Right hindlimb (tissue), 1 donor: ENCODE data around the gene GUCY2C.

Source experiments
- DNase-seq: peaks from one replicate; pipeline ENCODE4 v3.0.0-alpha.2; 2018

Gene GUCY2C

DNA sequence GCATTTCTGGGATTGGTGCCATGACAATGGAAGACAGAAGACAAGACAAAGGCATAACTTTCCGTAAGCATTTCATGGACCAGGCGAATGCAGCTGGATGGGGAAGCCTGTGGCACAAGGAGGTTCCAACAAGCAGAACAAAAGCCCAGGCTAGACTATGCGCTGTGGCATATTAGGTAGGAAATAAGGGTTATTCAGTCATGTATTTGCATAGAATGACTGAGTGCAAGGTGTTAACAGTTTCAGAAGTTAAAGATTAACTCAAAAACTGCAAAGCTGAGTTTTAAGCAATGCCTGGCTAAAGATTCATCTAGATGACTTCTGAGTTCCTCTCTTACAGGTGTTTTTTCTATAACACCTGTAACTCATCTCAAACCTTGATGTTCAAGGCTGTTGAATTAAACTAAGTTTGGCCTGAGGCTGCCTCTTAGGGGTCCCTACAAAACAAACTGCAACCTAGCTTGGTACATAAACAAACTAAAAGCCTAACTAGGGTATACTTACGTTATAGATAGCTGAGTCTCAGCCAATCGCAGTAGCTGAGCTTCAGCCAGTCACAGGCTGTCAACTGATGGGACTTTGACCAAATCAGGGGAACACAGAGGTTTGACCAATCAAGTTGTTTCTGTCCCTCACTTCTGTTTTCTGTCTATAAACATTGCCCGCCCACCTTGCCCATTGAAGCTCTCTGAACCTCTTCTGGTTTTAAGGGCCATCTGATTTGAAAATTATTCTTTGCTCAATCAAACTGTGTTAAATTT, 76.5 kb downstream of the GUCY2C start:
- DNase-seq = no peak

DNA sequence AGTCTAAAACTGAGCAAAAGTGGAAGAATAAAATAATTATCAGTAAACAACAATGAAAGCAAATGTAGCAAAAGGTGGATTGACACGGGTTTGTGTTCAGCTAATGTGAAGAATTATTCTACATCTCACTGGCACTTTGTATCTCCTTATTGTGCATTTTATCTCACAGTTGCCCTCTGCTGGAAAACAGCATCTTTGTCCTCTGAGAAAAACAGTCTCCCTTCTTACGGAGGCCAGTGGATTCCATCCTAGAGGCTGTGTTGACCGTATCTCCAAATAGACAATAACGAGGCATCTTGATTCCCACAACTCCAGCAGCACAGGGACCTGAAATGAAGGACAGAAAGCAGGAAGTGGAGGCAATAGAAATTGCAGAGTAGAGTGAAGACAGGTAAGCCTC, 77.4 kb downstream of the GUCY2C start:
- DNase-seq = no peak

DNA sequence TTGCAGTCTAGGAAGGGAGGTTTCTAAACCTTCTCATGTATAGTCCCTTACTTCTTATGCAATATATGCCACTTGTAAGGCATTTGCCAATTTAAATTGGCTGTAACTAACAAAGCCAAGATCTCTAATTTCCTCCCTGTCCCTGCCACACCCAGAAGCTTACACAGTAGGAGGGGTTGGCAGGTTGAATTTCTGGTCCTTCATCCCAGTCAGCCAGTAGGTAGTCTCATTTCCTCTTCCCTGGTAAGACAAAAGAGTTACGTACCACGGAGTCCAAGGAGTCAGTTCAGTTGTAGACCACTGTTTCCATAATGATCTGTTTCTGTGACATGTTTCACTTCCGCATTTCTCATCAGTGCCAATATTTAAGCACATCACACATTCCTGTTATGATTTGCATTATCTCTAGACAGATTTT, 81.7 kb downstream of the GUCY2C start:
- DNase-seq = no peak

DNA sequence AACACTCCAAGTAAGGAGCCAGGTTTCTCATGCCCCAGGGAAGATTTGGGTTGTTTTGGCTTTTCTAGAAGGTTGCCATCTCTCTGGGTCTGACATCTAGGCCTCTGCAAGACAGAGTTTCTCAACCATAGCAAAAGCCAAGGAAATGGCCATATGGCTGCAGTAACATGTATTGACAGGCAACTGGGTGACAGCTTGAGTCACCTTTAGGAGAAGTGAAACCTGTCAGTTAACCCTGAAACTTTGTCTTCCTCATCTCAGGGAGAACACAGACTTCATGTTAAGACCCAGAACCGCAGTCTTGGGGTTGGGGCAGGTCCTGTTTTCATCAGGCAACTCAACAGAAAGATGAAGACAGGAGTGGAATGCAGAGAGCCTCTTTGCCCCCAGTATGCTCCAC, 82.7 kb downstream of the GUCY2C start:
- no peak for DNase-seq

DNA sequence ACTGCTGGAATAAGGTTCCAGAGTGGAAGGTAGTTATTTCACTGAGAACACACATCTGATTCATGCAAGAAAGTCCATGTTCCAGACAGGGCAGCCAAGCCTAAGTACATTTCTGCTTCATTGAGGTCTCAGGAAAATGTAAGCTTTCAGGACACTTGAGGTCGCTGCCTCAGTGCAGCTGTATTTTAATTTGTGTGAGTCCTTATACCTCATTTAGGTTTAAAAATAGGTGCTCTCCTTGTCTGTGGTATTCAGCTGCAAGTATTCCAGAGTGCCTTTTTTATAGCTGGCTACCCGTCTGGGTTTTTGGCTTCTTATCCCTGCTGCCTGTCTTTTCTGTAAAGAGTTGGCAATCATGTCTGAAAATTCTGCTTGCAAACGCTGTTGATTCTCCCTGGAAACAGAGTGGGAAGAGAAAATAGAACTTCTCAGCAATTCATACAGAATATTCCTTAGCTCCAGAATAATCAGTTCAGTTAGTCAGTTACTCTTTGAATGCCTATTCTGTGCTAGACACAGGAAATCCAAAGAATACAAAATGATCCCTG, 83.4 kb downstream of the GUCY2C start:
- no peak for DNase-seq

DNA sequence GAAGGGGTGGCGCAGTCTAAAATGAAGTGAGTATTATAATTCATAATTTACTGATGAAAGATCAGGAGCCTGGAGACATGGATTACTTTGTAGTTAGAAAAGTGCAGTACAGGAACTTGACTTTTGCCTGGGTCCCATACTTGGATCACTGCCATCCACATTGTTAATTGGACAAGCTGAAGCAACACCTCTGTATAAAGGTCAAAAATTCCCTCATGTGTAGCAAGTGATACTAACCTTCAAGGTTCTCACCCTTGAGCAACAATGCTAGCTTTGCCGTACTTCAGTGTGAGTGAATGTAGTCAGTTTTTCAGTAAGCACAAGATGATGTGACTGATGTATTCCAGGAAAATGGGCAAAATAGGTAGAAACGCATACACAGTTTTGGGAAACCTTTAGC, 84.1 kb downstream of the GUCY2C start:
- DNase-seq = no peak

DNA sequence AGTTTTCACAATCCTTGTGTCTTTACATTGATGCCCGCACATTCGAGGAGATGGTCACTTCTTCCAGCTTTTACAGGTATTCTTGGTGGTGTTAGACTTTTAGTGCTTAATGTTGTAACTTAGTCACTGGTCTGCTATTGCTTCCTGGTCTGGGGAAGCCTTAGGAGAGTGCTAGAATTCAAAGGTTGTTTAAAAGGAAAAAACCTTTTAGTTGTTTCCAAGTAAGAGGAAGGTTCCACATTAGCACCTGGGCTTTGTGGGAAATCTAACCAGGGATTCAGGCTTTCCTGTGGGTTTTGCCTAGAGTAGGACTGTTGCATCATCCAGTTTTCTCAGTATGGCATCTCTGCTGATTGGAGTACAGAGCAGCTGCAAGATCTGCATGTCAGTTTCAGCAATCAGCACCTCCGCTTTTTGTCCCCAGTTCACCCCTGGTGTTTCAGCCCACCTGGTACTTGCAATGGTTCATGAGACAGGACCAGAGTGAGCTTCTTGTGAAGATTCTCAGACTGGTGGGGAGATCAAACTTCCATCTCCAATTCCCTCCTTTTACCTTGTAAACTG, 84.7 kb downstream of the GUCY2C start:
- DNase-seq = no peak

DNA sequence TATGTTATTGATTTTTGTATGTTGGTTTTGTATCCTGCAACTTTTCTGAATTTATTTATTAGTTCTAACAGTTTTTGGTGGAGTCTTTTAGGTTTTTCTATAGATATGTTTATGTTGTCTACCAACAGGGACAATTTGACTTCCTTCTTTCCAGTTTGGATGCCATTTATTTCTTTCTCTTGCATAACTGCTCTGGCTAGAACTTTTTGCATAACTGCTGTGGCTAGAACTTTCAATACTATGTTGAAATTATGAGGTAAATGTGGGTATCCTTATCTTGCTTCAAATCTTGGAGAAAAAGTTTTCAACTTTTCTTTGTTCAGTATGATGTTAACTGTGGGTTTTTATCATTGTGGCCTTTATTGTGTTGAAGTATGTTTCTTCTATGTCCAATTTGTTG, 88.8 kb downstream of the GUCY2C start:
- no peak for DNase-seq

DNA sequence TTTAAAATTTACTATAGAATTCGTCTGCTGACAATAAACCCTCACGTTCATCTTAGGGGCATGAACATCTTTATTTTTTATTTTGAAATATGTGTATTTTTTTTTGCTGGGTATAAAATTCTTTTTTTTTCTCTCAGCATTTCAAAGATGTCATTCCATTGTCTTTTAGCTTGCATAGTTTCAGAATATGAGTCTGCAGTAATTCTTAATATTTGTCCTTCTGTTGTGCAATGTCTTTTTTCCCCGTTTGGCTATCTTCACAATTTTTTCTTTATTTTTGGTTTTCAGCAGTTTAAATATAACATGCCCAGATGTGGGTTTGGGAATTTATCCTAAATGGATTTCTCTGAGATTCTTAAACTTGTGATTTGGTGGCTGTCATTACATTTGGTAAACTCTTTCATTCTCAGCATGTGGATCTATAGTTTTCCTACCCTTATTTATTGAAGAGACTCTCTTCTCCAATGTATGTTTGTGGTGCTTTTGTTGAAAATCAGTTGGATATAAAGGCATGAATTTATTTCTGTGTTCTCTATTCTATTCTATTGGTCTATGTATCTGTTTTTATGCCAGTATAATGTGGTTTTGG, 90.9 kb downstream of the GUCY2C start:
- DNase-seq = no peak

DNA sequence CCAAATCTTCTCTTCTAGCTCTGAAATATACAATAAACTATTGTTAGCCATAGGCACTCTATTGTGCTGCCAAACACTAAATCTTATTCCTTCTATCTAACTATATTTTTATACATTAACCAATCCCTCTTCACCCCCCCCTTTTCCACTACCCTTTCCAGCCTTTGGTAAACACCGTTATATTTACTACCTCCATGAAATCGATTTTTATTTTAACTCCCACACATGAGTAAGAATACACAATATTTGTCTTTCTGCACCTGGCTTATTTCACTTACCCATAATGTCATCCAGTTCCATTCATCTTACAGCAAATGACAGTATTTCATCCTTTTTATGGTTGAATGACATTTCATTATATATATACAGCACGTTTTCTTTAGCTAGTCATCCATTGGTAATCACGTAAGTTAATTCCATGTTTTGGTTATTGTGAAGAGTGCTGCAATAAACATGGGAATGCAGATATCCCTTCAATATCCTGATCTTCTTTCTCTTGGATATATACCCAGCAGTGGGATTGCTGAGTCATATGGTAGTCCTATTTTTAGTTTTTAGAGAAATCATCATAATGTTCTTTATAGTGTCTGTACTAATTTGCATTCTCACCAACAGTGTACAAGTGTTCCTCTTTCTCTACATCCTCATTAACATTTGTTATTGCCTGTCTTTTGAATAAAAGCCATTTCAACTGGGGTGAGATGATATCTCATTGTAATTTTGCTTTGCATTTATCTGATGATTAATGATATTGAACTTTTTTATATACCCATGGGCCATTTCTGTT, 94.5 kb downstream of the GUCY2C start:
- DNase-seq = no peak

DNA sequence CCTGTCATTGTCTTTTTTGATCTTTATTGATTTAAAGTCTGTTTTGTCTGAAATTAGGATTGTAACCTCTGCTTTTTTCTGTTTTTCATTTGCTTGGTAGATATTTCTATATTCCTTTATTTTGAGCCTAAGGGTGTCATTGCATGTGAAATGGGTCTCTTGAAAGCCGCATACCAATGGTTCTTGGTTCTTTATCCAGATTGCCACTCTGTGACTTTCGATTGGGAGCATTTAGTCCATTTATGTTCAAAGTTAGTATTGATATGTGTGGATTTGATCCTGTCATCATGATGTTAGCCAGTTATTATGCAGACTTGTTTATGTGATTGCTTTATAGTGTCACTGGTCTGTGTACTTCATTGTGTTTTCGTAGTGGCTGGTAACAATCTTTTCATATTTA, 98.9 kb downstream of the GUCY2C start:
- no peak for DNase-seq

DNA sequence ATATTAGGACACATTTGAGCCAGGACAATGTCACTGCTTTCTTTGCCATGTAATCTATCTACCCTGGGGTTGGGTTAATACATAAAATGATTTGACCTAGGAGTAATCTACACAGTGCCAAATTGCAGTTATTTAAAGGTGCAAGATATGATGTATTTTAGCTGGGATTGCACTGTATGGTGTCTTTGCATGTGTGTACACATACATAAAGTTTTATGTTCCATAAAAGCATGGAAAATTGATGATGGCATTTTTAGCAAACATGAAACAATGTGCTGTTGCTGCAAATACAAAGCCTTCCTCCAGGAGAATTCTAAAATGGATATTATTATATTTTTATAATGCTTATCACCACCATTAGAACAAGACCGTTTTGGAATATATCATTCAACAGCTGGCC, 104.7 kb downstream of the GUCY2C start:
- DNase-seq = no peak

DNA sequence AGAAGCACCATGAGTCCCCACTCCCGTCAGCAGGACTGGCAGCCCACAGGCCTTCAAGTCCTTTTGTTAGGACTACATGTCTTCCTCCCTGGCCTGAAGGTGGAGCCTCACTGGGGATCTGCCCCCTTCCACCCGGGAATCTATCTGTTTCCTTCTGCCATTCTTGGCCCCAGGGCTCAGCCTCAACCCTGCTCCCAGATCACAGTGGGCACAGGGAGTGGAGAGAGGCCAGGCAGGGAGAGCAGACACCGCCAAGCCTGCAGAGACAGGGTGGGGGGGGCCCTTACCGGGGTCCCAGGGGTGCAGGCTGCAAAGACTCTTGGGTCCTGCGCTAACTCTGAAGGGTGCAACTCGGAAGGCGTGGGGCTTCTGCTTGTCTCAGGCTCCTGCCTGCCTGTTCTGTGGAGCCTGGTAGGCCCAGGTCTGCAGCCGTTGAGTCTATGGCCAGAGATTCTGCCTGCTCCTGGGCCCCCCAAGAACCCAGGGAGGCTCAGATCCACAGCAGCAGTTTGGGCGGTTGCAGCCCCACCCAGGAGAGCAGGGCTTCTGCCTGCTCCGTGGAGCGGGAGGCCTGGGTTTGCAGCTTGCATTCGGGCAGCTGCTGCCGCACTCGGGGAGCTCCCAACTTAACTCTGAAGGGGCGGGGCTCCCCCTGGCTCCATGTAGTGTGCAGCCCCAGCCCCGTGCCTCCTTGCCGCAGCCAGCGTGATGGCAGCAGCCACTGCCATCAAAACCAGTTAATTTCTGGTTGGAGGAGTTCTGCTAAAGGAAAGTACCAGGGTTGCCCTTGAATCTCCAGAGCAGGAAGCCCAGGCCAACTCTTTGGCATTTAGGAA, 107.0 kb downstream of the GUCY2C start:
- DNase-seq = no peak

DNA sequence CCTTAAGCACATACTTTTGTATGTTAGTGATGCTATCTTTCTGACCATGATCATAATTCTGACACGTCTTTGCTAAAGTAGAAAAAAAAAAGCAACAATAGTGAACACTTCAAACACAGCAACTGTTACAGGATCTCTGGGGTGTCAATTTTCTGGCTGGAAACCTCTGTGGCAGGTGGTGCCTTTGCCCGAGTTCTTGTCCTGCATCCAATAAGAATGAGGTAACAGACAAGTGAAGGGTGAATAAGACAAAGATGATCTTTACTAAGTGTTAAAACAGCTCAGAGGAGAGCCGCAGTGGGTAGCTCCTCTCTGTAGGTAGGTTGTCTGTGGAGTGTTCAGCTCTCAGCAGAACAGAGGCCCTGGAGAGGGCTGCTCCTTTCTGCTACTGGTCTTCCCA, 107.8 kb downstream of the GUCY2C start:
- DNase-seq = no peak

DNA sequence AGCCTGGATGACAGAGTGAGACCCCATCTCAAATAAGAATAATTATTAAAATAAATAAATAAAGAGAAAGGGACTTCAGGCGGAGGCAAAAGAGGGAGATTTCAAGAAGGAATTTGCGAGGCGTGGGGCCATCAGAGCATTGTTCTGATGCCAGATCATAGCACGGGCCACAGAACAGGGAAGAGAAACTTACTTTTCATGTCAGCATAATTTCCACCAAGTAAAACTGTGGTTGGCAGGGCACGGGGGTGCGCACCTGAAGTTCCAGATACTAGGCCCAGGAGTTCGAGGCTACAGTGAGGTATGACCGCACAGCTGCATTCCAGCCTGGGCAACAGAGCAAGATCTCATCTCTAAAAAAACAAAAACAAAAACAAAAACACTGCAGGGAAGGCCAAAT, 117.8 kb downstream of the GUCY2C start:
- no peak for DNase-seq

DNA sequence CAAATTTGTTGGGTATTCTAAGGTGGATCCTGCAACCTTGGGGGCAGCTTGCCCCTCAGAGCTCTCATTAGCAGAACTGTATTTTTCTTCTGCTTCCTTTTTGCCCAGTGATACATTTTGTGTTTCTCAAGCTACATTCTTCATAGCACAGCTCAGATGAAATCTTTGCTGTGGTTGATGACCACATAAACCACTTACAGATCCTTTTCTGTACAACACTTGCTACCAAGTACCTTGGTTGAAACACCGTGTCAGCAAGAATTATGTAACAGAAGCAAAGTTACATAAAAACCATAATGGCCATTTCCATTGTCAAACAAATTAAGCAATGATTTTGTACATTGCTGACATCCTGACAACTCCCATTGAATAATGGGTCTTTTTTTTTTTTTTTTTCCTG, 119.1 kb downstream of the GUCY2C start:
- DNase-seq = no peak

DNA sequence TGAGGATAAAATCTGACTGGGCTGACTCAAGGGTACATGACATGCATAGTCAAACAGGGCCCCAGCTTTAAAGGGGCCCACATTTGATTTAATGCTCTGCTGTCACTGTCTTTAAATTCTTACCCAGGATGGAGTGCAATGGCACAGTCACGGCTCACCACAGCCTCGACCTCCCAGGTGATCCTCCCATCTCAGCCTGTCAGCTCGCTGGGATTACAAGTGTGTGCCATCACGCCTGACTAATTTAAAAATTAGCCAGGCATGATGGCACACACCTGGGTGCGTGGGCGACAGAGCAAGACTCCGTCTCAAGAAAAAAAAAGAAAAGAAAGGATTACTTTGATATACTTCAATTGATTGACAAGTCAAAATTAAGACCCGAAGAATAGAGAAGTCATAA, 119.5 kb downstream of the GUCY2C start:
- DNase-seq = no peak

DNA sequence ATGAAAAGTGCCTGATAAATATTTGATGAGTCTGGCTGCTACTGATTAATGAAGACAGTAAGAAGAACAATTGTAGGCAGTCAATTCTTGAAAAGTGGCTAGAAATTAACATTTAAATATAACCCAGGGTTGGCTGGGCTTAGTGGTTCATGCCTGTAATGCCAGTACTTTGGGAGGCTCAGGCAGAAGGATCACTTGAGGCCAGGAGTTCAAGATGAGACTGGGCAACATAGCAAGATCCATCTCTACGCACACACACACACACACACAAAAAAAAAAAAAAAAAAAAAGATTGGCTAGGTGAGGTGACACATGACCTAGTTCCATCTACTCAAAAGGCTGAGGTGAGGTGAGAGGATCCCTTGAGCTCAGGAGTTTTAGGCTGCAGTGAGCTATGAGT, 120.8 kb downstream of the GUCY2C start:
- no peak for DNase-seq

DNA sequence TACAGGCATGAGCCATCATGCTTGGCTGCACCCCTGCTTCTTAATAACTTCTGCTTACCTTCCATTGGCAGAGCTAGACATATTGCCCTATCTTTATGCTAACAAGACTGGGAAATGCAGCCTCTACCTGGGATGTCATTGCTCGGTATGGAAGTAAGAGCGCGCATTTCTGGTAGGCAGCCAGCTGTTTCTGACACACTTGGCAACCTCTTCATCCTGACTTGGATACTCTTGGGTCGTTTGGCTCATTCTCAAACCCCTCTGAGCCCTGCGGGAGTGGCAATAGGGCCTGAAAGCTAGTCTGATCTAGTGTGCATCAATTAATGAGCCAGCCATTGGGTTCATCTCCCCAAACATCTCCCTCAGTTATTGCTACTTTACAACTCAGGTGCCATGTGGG, 123.3 kb downstream of the GUCY2C start:
- no peak for DNase-seq

DNA sequence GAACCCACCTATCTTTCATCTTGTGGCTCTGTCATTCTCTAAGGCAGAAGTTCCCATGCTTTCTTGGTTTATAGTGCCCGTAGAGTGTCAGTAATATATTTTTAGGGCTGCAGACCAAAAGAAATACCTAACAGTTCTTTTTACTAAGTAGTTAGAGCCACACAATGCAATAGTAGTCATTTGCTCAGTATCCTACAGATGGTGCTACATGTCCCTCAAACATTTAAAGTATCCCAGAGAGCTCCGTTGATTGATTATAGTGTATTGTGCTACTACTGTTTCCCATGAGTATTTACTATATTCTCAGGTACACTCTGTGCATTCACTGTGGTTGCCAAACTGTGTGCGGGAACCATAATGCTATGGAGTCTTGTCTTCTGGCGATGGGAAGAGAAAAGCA, 124.0 kb downstream of the GUCY2C start:
- DNase-seq = no peak

DNA sequence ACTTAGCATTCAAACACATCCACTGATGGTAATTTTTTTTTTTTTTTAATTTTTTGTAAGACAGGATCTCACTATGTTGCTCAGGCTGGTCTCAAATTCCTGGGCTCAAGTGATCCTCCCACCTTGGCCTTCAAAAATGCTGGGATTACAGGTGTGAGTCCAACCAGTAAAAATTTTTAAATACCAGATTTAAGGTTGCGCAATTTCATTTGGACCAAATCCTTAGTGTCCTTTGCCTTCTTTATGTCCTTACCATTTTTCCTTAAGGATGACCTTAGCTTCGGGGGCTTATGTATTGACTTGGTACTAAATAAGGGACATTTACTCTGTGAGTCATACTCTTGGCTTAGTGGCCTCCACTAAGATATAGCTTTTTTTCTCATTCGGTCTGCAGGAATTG, 124.6 kb downstream of the GUCY2C start:
- no peak for DNase-seq

DNA sequence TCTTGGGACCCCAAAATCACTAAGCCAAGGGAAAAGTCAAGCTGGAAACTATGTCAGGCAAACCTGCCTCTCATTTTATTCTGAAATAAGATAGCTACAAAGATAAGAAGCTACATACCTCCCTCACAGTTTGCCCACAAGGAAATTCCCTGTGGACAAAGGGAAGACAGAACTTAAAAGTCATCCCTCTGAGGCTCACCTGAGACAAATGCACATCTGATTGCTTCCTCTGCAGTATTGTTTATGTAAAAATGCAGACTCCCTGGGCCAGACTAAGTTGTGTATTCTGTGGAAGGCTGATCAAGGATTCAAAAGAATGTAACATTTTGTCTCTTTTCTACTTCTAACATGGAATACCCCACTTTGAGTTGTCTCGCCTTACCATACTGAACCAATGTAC, 126.2 kb downstream of the GUCY2C start:
- DNase-seq = no peak
